GM15510 (cell line): Measurements from ENCODE around the gene PLXNB2.

Source experiments
- POLR2A ChIP-seq: IDR thresholded peaks from 3 replicates; pipeline ENCODE4 v1.6.1; 2011; ENCODE audit warnings: borderline replicate concordance; ENCODE audit not compliant: insufficient read length; ENCODE audit errors: extremely low read depth

PLXNB2 gene

GRCh38 chr22:50337262-50338041 lies 30.0 kb upstream of the PLXNB2 start:
- TF ChIP-seq POLR2A = no peak

GRCh38 chr22:50329236-50329635 lies 21.8 kb upstream of the PLXNB2 start:
- no peak for TF ChIP-seq POLR2A

DNA sequence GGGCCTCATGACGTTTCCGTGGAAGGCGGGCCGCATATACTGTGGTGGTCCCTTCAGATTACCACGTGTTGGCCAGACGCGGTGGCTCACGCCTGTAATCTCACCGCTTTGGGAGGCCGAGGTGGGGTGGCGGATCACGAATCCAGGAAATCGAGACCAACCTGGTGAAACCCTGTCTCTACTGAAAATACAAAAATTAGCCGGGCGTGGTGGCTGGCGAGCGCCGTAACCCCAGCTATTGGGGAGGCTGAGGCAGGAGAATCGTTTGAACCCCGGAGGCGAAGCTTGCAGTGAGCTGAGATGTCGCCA lies 20.2 kb upstream of the PLXNB2 start:
- TF ChIP-seq POLR2A = no peak

GRCh38 chr22:50326956-50327710 lies 19.7 kb upstream of the PLXNB2 start, which contains the start of gene DENND6B:
Gene DENND6B (minus strand): TSS chr22:50327012. CDS start chr22:50326988, 24 bp downstream.
- peak; percentile 81 for TF ChIP-seq POLR2A

DNA sequence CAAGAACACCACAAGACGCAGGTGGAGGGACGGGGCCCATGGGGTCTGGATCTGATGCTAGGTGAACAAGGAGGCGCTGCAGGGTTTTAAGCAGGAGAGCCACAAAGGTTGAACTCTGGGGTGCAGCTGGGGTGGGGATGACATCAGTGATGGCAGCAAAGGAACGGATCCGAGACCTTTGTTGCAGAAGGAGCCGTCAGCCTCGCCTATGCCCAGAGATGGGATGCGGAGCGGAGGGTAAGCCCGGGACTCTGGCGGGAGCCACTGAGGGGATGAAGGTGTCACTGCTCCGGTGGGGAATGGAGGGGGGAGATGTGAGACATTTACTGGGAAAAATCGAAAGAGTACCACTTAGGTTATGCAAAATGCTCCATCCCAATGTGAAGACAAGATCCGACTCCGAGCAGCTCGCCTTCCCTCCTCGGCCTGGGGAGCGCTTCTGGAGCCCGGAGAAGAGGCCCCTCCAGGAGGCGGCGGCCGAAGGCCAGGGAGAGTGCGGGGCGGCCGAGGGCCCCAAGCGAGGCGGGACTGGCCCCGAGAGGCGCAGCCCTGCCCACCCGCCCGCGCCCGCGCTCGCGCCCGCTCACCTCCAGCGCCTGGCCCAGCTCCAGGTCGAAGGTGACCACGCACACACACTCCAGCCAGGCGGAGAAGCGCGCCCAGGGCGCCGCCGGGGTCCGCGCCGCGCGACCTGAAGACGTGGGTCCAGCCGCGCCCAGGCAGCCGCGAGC lies 18.9 kb upstream of the PLXNB2 start:
- TF ChIP-seq POLR2A = no peak

DNA sequence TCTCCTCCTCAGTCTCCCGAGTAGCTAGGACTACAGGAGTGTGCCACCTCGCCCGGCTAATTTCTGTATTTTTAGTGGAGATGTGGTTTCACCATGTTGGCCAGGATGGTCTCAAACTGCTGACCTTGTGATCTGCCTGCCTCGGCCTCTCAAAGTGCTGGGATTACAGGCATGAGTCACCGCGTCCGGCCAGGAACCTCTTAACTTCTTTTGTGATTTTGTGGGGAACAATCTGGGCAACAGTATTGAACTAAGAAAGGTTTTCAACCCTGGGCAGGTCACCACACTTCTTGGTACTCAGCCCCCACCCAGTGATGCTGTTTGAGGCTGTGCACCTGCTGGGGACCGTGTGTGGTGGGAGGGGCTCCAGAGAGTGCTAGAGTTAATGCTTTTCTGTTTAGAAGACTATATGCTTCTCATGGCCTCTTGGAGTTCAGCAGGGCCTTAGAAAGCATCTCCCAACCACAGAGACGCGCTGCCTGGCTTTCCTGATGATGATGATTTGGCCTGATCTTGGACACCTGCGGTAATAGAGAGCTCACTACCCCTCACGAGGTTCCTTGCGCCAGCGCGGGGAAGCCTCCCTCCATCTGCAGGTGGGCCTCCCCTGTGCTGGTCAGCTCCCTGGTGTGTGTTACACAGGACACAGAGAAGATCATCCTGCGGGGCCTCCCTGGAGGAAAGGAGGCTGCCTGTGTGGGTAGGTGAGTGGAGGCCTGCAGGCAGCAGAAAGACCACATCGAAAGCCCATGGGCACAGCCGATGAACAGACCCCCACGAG lies 18.2 kb upstream of the PLXNB2 start:
- TF ChIP-seq POLR2A = no peak

- TF ChIP-seq POLR2A = no peak
These were observed 16.5 kb upstream of the PLXNB2 start for GRCh38 chr22:50323900-50324299.

GRCh38 chr22:50320671-50321325 lies 13.4 kb upstream of the PLXNB2 start:
- TF ChIP-seq POLR2A = no peak

DNA sequence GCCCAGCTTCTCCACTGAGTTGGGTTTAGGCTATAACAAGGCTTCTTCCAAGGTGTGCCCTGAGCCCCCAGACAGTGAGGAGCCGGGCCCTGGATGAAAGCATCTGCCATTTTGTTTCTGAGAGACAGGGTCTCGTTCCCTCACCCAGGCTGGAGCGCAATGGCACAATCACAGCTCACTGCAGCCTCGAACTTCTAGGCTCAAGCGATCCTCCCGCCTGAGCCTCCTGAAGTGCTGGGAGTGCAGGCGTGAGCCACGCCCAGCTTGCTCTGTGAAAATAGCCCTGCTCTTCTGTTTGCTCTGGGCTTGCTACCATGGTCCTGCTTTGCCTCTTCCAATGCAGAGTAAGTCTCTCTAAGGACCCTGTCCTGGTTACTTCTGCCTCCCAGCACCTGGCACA lies 12.7 kb upstream of the PLXNB2 start:
- no peak for TF ChIP-seq POLR2A

- TF ChIP-seq POLR2A = no peak
These were observed 12.1 kb upstream of the PLXNB2 start for GRCh38 chr22:50319503-50319951.

GRCh38 chr22:50318698-50319411 lies 11.4 kb upstream of the PLXNB2 start:
- TF ChIP-seq POLR2A = no peak

GRCh38 chr22:50318356-50318697 lies 10.9 kb upstream of the PLXNB2 start:
- no peak for TF ChIP-seq POLR2A

GRCh38 chr22:50317674-50318073 lies 10.2 kb upstream of the PLXNB2 start:
- no peak for TF ChIP-seq POLR2A
